Mesodermal cell (in vitro differentiated cells): ENCODE results near the gene TERF2IP.

ENCODE experiments used
- H3K27ac ChIP-seq: 2 replicates; pipeline ENCODE4 v1.7.0; 2013; ENCODE audit warnings: mild to moderate bottlenecking, low read depth, low read length, moderate library complexity; ENCODE audit not compliant: severe bottlenecking
- H3K36me3 ChIP-seq: 2 replicates; pipeline ENCODE4 v1.7.1; 2013; ENCODE audit warnings: mild to moderate bottlenecking, low read length, moderate library complexity; ENCODE audit not compliant: control insufficient read depth, insufficient read depth
- H3K4me1 ChIP-seq: one replicate; pipeline ENCODE4 v1.7.1; 2013; ENCODE audit warnings: mild to moderate bottlenecking, low read length; ENCODE audit not compliant: insufficient read depth, control insufficient read depth, poor library complexity, severe bottlenecking
- H3K4me3 ChIP-seq: 2 replicates; pipeline ENCODE4 v1.7.0; 2013; ENCODE audit warnings: low read length, control low read depth, mild to moderate bottlenecking; ENCODE audit not compliant: insufficient read depth, poor library complexity, severe bottlenecking; ENCODE audit errors: extremely low read depth
- H3K9me3 ChIP-seq: 2 replicates; pipeline ENCODE4 v1.7.1; 2013; ENCODE audit warnings: mild to moderate bottlenecking, low read length, moderate library complexity; ENCODE audit not compliant: control insufficient read depth
- WGBS, 2 experiments: methylation state at CpG; one replicate each; pipeline ENCODE4 v1.1.5; 2013; ENCODE audit warnings: missing lambda C conversion rate in 2 of 2; ENCODE audit not compliant: insufficient coverage in 2 of 2; 5-methylcytosine and 5-hydroxymethylcytosine counted together

The TERF2IP gene

GRCh38 chr16:75679366-75679765 is 31.8 kb downstream of the TERF2IP start:
- Histone ChIP-seq H3K4me1 (no peaks in the 10 kb centered on the region), H3K4me3 (no peak overlapping the region), H3K9me3 (peaks cover 8% of the 10 kb centered on the region), H3K27ac (no peak overlapping the region), H3K36me3 (no peaks in the 10 kb centered on the region)
- 87 to 98% methylated on average over 5 of the region's 5 CpGs for WGBS, 2 experiments

- Histone ChIP-seq H3K27ac (no peak overlapping the region), H3K36me3 (no peaks in the 10 kb centered on the region), H3K9me3 (peaks cover 13% of the 10 kb centered on the region), H3K4me1 (no peaks in the 10 kb centered on the region), H3K4me3 (no peak overlapping the region)
- WGBS, 2 experiments = 90 to 93% methylated on average over 13 to 14 of the region's 14 CpGs
Observed at GRCh38 chr16:75682308-75682707, 34.7 kb downstream of the TERF2IP start.

GRCh38 chr16:75687361-75687760 is 39.8 kb downstream of the TERF2IP start:
- Histone ChIP-seq H3K9me3 (peaks cover 20% of the 10 kb centered on the region), H3K36me3 (no peaks in the 10 kb centered on the region), H3K27ac (no peak overlapping the region), H3K4me1 (no peaks in the 10 kb centered on the region), H3K4me3 (no peak overlapping the region)

GRCh38 chr16:75695708-75696107 is 48.1 kb downstream of the TERF2IP start:
- H3K4me1 ChIP-seq = no peaks in the 10 kb centered on the region
- WGBS, 2 experiments = 92 to 93% methylated on average over 4 to 5 of the region's 6 CpGs
- H3K9me3 ChIP-seq = no peaks in the 10 kb centered on the region
- H3K27ac ChIP-seq = no peak overlapping the region
- no peak overlapping the region for H3K4me3 ChIP-seq
- no peaks in the 10 kb centered on the region for H3K36me3 ChIP-seq

- Histone ChIP-seq H3K4me1 (no peaks in the 10 kb centered on the region), H3K9me3 (no peaks in the 10 kb centered on the region), H3K36me3 (no peaks in the 10 kb centered on the region), H3K27ac (no peak overlapping the region), H3K4me3 (no peak overlapping the region)
- 87 to 88% methylated on average over 3 of the region's 5 CpGs for WGBS, 2 experiments
Observed at GRCh38 chr16:75697571-75697970, 50.0 kb downstream of the TERF2IP start.

- Histone ChIP-seq H3K27ac (no peak within 1 kb of the TSS), H3K4me3 (no peak within 1 kb of the TSS), H3K9me3 (no peaks in the 10 kb centered on the region), H3K4me1 (no peaks in the 10 kb centered on the region), H3K36me3 (no peaks in the 10 kb centered on the region)
- 75 to 84% methylated on average over 1 to 3 of the region's 5 CpGs for WGBS, 2 experiments
Observed at GRCh38 chr16:75701361-75701760, 53.8 kb downstream of the TERF2IP start, which contains the start of gene DUXB. Gene DUXB, minus strand, starts transcription at chr16:75701461. Its CDS starts 43 bp downstream, at chr16:75701418.

- no peaks in the 10 kb centered on the region for H3K9me3 ChIP-seq
- WGBS, 2 experiments = 86% methylated on average over 2 of the region's 2 CpGs; no CpG with 5 or more reads in 1 of the 2 experiments
- H3K4me3 ChIP-seq = no peak overlapping the region
- no peaks in the 10 kb centered on the region for H3K36me3 ChIP-seq
- H3K27ac ChIP-seq = no peak overlapping the region
- H3K4me1 ChIP-seq = no peaks in the 10 kb centered on the region
Observed at GRCh38 chr16:75702242-75702641, 54.7 kb downstream of the TERF2IP start.

- H3K9me3 ChIP-seq = no peaks in the 10 kb centered on the region
- H3K4me3 ChIP-seq = no peak overlapping the region
- WGBS, 2 experiments = 95 to 100% methylated on average over 4 of the region's 4 CpGs
Observed at GRCh38 chr16:75703306-75703705, 55.7 kb downstream of the TERF2IP start.

More at GRCh38 chr16:75703306-75703705, 55.7 kb downstream of the TERF2IP start:
- Histone ChIP-seq H3K36me3 (no peaks in the 10 kb centered on the region), H3K27ac (no peak overlapping the region), H3K4me1 (no peaks in the 10 kb centered on the region)
